Activated T-cell treated with anti-CD3 and anti-CD28 coated beads, Interleukin-2, amount 50 U/mL, for 24 hours (primary cell): ENCODE results near the gene ECM2.

Experiments
- DNase-seq: peaks from one replicate; pipeline ENCODE4 v3.0.0-alpha.2; 2020
- H3K27ac Mint-ChIP-seq: 2 replicates; pipeline ENCODE4 v1.8.0; 2020; ENCODE audit warnings: mild to moderate bottlenecking, mixed read lengths
- H3K27me3 Mint-ChIP-seq: 2 replicates; pipeline ENCODE4 v1.8.0; 2020; ENCODE audit warnings: mixed read lengths
- H3K36me3 Mint-ChIP-seq: 2 replicates; pipeline ENCODE4 v1.8.0; 2020; ENCODE audit warnings: low read depth, mixed read lengths
- H3K4me1 Mint-ChIP-seq: 2 replicates; pipeline ENCODE4 v1.8.0; 2020; ENCODE audit warnings: low read depth, mixed read lengths
- H3K4me3 Mint-ChIP-seq: 2 replicates; pipeline ENCODE4 v1.8.0; 2020; ENCODE audit warnings: mild to moderate bottlenecking, moderate library complexity, mixed read lengths
- H3K9me3 Mint-ChIP-seq: 2 replicates; pipeline ENCODE4 v1.8.0; 2020; ENCODE audit warnings: mixed read lengths

Gene ECM2

GRCh38 chr9:92543972-92544371, 8.2 kb upstream of the ECM2 start:
- Mint-ChIP-seq H3K9me3 (no peaks in the 10 kb centered on the region), H3K27ac (no peak overlapping the region), H3K4me1 (no peaks in the 10 kb centered on the region), H3K4me3 (no peak overlapping the region), H3K27me3 (no peaks in the 10 kb centered on the region), H3K36me3 (peaks cover 8% of the 10 kb centered on the region)
- DNase-seq = no peak

GRCh38 chr9:92538541-92538940, 2.8 kb upstream of the ECM2 start:
- H3K4me3 Mint-ChIP-seq = no peak overlapping the region
- no peak for DNase-seq
- H3K4me1 Mint-ChIP-seq = peaks cover 2% of the 10 kb centered on the region
- no peaks in the 10 kb centered on the region for H3K9me3 Mint-ChIP-seq
- H3K27ac Mint-ChIP-seq = no peak overlapping the region
- no peaks in the 10 kb centered on the region for H3K27me3 Mint-ChIP-seq
- no peaks in the 10 kb centered on the region for H3K36me3 Mint-ChIP-seq

GRCh38 chr9:92534674-92535073, 1.1 kb downstream of the ECM2 start:
- H3K4me1 Mint-ChIP-seq = peaks cover 2% of the 10 kb centered on the region
- no peaks in the 10 kb centered on the region for H3K36me3 Mint-ChIP-seq
- H3K4me3 Mint-ChIP-seq = no peak overlapping the region
- DNase-seq = no peak
- H3K27ac Mint-ChIP-seq = no peak overlapping the region
- no peaks in the 10 kb centered on the region for H3K27me3 Mint-ChIP-seq
- peaks cover 3% of the 10 kb centered on the region for H3K9me3 Mint-ChIP-seq

- H3K4me1 Mint-ChIP-seq = peaks cover 2% of the 10 kb centered on the region
- H3K36me3 Mint-ChIP-seq = no peaks in the 10 kb centered on the region
- no peak for DNase-seq
- no peak overlapping the region for H3K4me3 Mint-ChIP-seq
- H3K27ac Mint-ChIP-seq = no peak overlapping the region
- H3K9me3 Mint-ChIP-seq = peaks cover 3% of the 10 kb centered on the region
- H3K27me3 Mint-ChIP-seq = no peaks in the 10 kb centered on the region
Observed at GRCh38 chr9:92534204-92534603, 1.6 kb downstream of the ECM2 start.

- H3K27me3 Mint-ChIP-seq = no peaks in the 10 kb centered on the region
- DNase-seq = no peak
- peaks cover 2% of the 10 kb centered on the region for H3K4me1 Mint-ChIP-seq
- no peak overlapping the region for H3K4me3 Mint-ChIP-seq
- no peak overlapping the region for H3K27ac Mint-ChIP-seq
- no peaks in the 10 kb centered on the region for H3K36me3 Mint-ChIP-seq
- H3K9me3 Mint-ChIP-seq = peaks cover 3% of the 10 kb centered on the region
Observed at GRCh38 chr9:92530893-92531292, 4.9 kb downstream of the ECM2 start.

- Mint-ChIP-seq H3K36me3 (no peaks in the 10 kb centered on the region), H3K9me3 (peaks cover 3% of the 10 kb centered on the region), H3K27ac (no peak overlapping the region), H3K4me3 (no peak overlapping the region), H3K27me3 (no peaks in the 10 kb centered on the region), H3K4me1 (no peaks in the 10 kb centered on the region)
- DNase-seq = no peak
Observed at GRCh38 chr9:92529124-92529523, 6.7 kb downstream of the ECM2 start.

DNA sequence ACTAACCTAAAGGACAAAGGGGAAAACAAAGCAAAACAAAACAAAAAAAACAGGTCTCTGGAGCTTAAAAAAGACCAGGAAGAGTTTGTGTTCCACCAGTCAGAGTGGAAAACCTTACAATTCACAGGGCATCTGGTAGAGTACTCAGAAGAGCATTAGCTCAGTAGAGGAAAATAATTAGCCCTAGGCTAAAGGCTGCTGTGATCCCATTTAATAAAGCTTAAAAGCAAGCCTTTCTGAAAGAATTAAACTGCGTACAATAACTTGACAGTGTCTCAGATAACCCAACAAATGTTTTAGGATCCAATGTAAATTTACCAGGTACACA, 7.3 kb downstream of the ECM2 start:
- Mint-ChIP-seq H3K27me3 (no peaks in the 10 kb centered on the region), H3K27ac (no peak overlapping the region), H3K9me3 (peaks cover 3% of the 10 kb centered on the region), H3K36me3 (no peaks in the 10 kb centered on the region), H3K4me1 (no peaks in the 10 kb centered on the region), H3K4me3 (no peak overlapping the region)
- DNase-seq = no peak

GRCh38 chr9:92527832-92528521, 7.8 kb downstream of the ECM2 start:
- Mint-ChIP-seq H3K4me1 (no peaks in the 10 kb centered on the region), H3K4me3 (no peak overlapping the region), H3K27me3 (no peaks in the 10 kb centered on the region), H3K9me3 (peaks cover 3% of the 10 kb centered on the region), H3K27ac (no peak overlapping the region), H3K36me3 (no peaks in the 10 kb centered on the region)
- no peak for DNase-seq

GRCh38 chr9:92527291-92527828, 8.4 kb downstream of the ECM2 start:
- Mint-ChIP-seq H3K27me3 (no peaks in the 10 kb centered on the region), H3K4me3 (no peak overlapping the region), H3K9me3 (peaks cover 3% of the 10 kb centered on the region), H3K4me1 (no peaks in the 10 kb centered on the region), H3K27ac (no peak overlapping the region), H3K36me3 (no peaks in the 10 kb centered on the region)
- no peak for DNase-seq

DNA sequence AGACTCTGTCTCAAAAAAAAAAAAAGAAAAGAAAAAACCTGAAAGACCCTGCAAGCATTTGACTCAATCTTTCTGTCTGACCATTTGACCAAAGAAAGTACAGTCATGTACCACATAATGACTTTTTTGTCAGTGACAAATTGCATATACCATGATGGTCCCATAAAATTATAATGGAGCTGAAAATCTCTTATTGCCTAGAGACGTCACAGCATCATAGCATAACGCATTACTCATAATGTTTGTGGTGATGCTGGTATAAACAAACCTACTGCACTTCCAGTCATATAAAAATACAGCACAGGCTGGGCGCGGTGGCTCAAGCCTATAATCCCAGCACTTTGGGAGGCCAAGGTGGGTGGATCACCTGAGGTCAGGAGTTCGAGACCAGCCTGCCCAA, 10.5 kb downstream of the ECM2 start:
- H3K36me3 Mint-ChIP-seq = no peaks in the 10 kb centered on the region
- H3K27me3 Mint-ChIP-seq = no peaks in the 10 kb centered on the region
- no peaks in the 10 kb centered on the region for H3K9me3 Mint-ChIP-seq

GRCh38 chr9:92524881-92525280, 10.9 kb downstream of the ECM2 start:
- H3K36me3 Mint-ChIP-seq = no peaks in the 10 kb centered on the region
- no peaks in the 10 kb centered on the region for H3K9me3 Mint-ChIP-seq
- no peak for DNase-seq
- no peaks in the 10 kb centered on the region for H3K4me1 Mint-ChIP-seq
- H3K27ac Mint-ChIP-seq = no peak overlapping the region
- H3K4me3 Mint-ChIP-seq = no peak overlapping the region
- H3K27me3 Mint-ChIP-seq = no peaks in the 10 kb centered on the region

More for the DNA sequence above, 10.5 kb downstream of the ECM2 start:
- Mint-ChIP-seq H3K4me1 (no peaks in the 10 kb centered on the region), H3K4me3 (no peak overlapping the region), H3K27ac (no peak overlapping the region)
- DNase-seq = no peak

DNA sequence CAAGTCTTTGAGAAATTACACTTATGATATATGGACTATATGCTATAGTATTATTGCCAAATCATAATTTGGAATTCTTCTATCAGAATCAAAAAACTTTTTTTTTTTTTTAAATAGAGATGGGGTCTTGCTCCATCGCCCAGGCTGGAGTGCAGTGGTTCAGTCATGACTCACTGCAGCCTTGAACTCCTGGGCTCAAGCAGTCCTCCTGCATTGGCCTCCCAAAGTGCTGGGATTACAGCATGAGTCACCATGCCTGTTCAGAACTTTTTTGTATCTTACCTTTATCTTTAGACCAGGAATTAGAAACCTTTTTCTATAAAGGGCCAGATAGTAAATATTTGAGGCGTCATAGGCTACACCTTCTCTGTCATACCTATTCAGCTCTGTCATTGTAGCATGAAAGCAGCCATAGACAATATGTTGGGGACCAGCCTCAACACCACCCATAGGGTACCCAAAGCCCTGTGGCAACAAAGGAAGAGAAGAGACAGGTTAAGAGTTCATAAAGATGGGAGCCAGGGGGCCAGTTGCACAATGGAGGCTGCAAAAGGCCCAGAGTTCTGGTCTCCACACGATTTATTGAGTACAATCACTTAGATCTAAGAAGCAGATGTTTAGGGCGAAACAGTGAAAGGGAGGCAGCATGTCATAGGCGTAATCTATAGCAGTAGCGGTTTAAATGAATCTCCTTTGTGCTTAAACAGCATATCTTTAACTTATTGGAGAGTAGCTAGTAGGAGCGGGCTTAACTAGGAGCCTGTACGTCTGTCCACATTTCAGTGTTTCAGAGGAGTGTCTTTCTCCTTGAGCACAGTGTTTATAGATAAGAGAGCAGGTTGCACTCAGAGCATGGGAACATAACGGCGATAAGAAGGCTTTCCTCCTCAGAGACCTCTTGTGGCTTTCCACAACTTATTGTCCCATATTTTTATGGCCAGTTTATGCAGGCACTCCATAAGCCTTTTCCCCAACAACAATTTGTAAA, 12.5 kb downstream of the ECM2 start:
- no peaks in the 10 kb centered on the region for H3K9me3 Mint-ChIP-seq
- H3K36me3 Mint-ChIP-seq = peaks cover 2% of the 10 kb centered on the region
- no peak overlapping the region for H3K27ac Mint-ChIP-seq
- no peak overlapping the region for H3K4me3 Mint-ChIP-seq
- no peaks in the 10 kb centered on the region for H3K27me3 Mint-ChIP-seq
- no peaks in the 10 kb centered on the region for H3K4me1 Mint-ChIP-seq
- DNase-seq = no peak

DNA sequence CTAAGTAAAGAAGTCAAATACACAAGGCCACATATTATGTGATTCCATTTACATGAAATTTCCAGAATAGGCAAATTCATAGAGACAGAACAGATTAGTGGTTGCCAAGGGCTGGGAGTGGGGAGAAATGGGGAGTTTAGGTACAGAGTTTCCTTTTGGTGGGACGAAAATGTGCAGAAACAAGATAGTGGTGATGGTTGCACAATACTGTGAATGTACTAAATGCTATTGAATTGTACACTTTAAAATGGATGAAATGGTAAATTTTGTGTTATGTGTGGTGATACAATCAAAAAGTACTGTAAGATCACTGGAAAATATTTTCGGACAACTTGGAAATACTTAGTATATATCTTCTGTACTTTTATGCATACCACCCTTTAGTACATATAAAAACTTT, 15.0 kb downstream of the ECM2 start:
- Mint-ChIP-seq H3K4me3 (no peak overlapping the region), H3K4me1 (no peaks in the 10 kb centered on the region), H3K27ac (no peak overlapping the region), H3K27me3 (no peaks in the 10 kb centered on the region), H3K36me3 (peaks cover 2% of the 10 kb centered on the region), H3K9me3 (no peaks in the 10 kb centered on the region)
- no peak for DNase-seq

- Mint-ChIP-seq H3K4me1 (no peaks in the 10 kb centered on the region), H3K9me3 (no peaks in the 10 kb centered on the region), H3K27me3 (no peaks in the 10 kb centered on the region), H3K4me3 (no peak overlapping the region), H3K36me3 (peaks cover 2% of the 10 kb centered on the region), H3K27ac (no peak overlapping the region)
- DNase-seq = no peak
Observed at GRCh38 chr9:92518199-92518598, 17.6 kb downstream of the ECM2 start.

DNA sequence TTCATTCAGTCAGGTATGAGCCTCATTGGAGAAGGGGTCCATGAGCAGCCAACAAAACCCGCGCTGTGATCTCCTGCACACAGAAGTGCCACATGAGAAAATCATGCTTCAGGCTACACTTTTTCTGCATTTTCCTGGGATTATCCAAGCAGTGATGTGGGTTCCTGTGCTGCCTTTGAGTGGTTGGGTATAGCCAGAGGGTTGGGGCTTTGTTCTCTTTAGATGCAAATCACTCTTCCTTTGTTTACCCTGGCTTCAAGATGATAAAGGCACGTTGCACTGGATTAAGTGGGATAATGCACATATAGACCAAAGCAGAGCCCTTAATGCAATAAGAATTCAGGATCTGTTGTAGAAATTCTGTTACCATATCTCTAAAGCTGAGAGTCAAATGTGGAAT, 18.7 kb downstream of the ECM2 start:
- Mint-ChIP-seq H3K4me3 (no peak overlapping the region), H3K36me3 (peaks cover 2% of the 10 kb centered on the region), H3K4me1 (no peaks in the 10 kb centered on the region), H3K9me3 (no peaks in the 10 kb centered on the region), H3K27me3 (no peaks in the 10 kb centered on the region), H3K27ac (no peak overlapping the region)
- DNase-seq = no peak
